Skeletal muscle tissue (tissue), 4 donors: ENCODE measurements around the gene MRPL20. TPM values are rescaled to one million over a fixed set of nuclear protein-coding genes. Genes with fewer than 3 reads are reported as not detected.
"Not testable (repeated sequence)": the region's sequence is repeated elsewhere in the genome, so short reads cannot be mapped to it uniquely, and the experiment has no call there.

Experiments used
- H3K27ac ChIP-seq: one replicate; pipeline ENCODE4 v1.7.0; 2013; ENCODE audit warnings: mild to moderate bottlenecking, low read depth, low read length, inconsistent platforms
- H3K27me3 ChIP-seq, 3 donors: one replicate each; pipeline ENCODE4 v1.7.0; 2013; ENCODE audit warnings: low read length in 3 of 3; ENCODE audit not compliant: control insufficient read depth in 3 of 3, insufficient read depth in 3 of 3
- H3K36me3 ChIP-seq, 3 donors: one replicate each; pipeline ENCODE4 v1.7.0; 2013; ENCODE audit warnings: low read length in 3 of 3; ENCODE audit not compliant: control insufficient read depth in 3 of 3, insufficient read depth in 3 of 3
- H3K4me1 ChIP-seq, 3 donors: one replicate each; pipeline ENCODE4 v1.7.0; 2013; ENCODE audit warnings: low read length in 3 of 3, mild to moderate bottlenecking in 3 of 3; ENCODE audit not compliant: control insufficient read depth in 3 of 3, insufficient read depth in 3 of 3
- H3K4me3 ChIP-seq, 3 donors: one replicate each; pipeline ENCODE4 v1.7.0; 2013; ENCODE audit warnings: low read length in 3 of 3
- H3K9ac ChIP-seq, 3 donors: one replicate each; pipeline ENCODE4 v1.7.0; 2013; ENCODE audit warnings: low read length in 3 of 3, mild to moderate bottlenecking in 3 of 3, moderate library complexity in 2 of 3, low read depth in 1 of 3
- H3K9me3 ChIP-seq, 3 donors: one replicate each; pipeline ENCODE4 v1.7.0; 2013; ENCODE audit warnings: low read length in 3 of 3; ENCODE audit not compliant: control insufficient read depth in 3 of 3
- total RNA-seq: library from RNA; depleted of rRNA; stranded (reverse); fragments of >200 nt; gene quantifications from one replicate; pipeline ENCODE4 v1.2.3, GENCODE V29; 2014
- donor health status: Osteomylitis.

Gene MRPL20
- total RNA-seq, 1 donor from 2014 or later = 75.7 TPM

GRCh38 chr1:1419813-1420653, 12.9 kb upstream of the MRPL20 start:
- H3K4me3 ChIP-seq = peak overlapping the region; percentile 23 to 52 (median 51)
- peaks cover 0 to 10% (median 0%) of the 10 kb centered on the region in 3 donors for H3K27me3 ChIP-seq
- H3K36me3 ChIP-seq = no peaks in the 10 kb centered on the region
- peak overlapping the region in 2 of 3 donors; percentile 68 to 74 for H3K9ac ChIP-seq
- peaks cover 0 to 5% (median 2%) of the 10 kb centered on the region in 3 donors for H3K4me1 ChIP-seq
- no peaks in the 10 kb centered on the region for H3K9me3 ChIP-seq
- H3K27ac ChIP-seq = no peak overlapping the region

- peak overlapping the region in 2 of 3 donors; percentile 68 to 74 for H3K9ac ChIP-seq
- peak overlapping the region; percentile 23 to 52 (median 51) for H3K4me3 ChIP-seq
- no peak overlapping the region for H3K27ac ChIP-seq
- no peaks in the 10 kb centered on the region for H3K36me3 ChIP-seq
- H3K9me3 ChIP-seq = no peaks in the 10 kb centered on the region
- peaks cover 0 to 10% (median 0%) of the 10 kb centered on the region in 3 donors for H3K27me3 ChIP-seq
- peaks cover 0 to 5% (median 2%) of the 10 kb centered on the region in 3 donors for H3K4me1 ChIP-seq
Measured at GRCh38 chr1:1419363-1419812, 12.3 kb upstream of the MRPL20 start.

DNA sequence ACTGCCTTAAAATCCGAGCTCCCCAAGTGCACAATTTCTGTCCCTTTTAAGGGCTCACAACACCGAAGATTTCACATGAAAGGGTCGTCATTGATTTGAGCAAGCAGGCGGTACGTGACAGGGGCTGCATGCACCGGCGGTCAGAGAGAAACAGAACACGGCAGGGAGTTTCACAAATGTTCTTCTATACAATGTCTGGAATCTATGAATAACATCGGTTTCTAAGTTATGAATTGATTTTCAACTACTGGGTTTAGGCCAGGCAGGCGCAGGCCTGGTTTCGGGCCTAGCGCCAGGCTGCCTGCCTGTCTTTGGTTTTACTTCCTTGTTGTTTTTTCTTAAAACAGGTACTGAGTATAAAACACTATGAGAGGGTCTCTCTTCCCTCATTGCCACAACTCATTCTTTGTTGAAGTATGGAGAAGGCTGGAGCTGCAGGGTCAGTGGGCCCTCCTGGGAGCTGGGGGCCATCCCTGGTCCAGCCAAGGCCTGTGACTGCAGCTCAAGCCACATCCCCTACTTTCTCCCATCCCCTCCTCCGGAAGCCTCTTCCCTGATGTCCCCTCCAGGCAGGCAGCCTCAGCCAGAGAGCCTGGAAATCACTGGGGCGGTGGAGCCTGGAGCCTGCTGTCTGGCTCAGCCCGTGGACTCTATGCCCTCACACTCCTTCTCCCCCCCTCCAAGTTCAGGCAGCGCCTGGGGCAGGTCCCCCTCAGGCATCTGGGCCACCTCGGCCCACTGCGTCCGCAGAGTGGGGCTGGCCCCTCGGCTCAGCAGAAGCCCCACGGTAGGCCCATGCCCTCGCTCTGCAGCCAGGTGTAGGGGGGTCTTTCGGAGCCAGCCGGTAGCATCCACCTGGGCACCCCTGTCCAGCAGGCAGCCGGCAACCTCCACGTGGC, 11.6 kb upstream of the MRPL20 start:
- Histone ChIP-seq H3K9ac (peak overlapping the region in 1 of 3 donors; percentile 74), H3K27ac (no peak overlapping the region)

DNA sequence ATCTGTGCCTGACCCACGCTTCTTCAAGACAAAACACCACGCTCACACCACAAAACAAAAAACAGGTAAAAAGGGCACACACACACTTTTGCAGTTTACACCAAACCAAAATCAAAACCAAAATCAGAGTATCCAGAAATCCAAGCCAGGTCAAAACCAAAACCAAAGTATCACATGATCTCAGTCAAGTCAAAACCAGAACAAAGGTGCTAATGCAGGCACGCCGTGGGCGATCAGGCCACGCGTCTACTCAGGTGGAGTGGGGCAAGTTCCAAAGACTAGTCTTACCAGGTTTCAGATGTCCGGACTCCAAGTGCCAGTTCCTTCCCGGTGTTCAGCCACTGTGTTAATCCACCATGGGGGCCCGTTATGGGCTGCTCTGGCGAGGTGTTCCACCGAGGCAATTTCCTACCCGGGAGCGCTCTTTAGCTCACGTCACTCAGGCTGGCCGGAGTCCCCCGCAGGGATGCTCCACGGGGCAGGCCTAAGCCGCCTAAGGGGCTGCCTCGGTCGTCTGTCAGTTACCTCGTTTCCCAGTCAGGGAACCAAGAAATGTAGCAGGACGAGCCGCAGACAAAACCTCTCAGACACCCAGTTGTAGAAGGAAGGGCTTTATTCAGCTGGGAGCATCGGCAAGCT, 10.9 kb upstream of the MRPL20 start:
- H3K36me3 ChIP-seq, H3K27ac ChIP-seq, H3K9ac ChIP-seq, H3K9me3 ChIP-seq, H3K4me3 ChIP-seq, H3K4me1 ChIP-seq: not testable (repeated sequence)
- peaks cover 0 to 10% (median 0%) of the 10 kb centered on the region in 3 donors for H3K27me3 ChIP-seq

More for the DNA sequence above, 11.6 kb upstream of the MRPL20 start:
- Histone ChIP-seq H3K9me3 (no peaks in the 10 kb centered on the region), H3K4me1 (peaks cover 0 to 5% (median 2%) of the 10 kb centered on the region in 3 donors), H3K36me3 (no peaks in the 10 kb centered on the region), H3K4me3 (no peak overlapping the region), H3K27me3 (peaks cover 0 to 10% (median 0%) of the 10 kb centered on the region in 3 donors)

DNA sequence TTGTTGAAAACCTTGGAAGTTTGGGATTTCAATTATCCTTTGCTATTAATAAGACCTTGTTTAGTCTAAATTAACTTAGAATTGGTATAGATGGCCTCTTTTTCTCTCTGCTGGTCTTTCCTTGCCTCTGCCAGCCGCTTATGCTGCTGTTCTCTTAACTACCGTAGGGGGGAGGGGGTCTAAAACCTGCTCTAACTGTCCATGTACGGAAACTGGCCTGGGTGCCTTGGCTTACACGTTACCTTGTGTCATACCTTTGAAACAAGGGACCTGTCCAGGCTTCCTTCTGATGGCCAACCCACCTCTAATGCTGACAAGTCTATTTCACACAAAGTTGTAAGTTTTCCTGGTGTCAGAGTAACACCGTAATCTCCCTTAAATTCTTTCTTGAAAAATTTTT, 10.3 kb upstream of the MRPL20 start:
- H3K27ac ChIP-seq, H3K9ac ChIP-seq, H3K9me3 ChIP-seq, H3K4me3 ChIP-seq, H3K36me3 ChIP-seq, H3K4me1 ChIP-seq: not testable (repeated sequence)
- H3K27me3 ChIP-seq = peaks cover 0 to 10% (median 0%) of the 10 kb centered on the region in 3 donors

GRCh38 chr1:1415751-1416150, 8.7 kb upstream of the MRPL20 start:
- Histone ChIP-seq H3K4me1 (peaks cover 0 to 2% (median 2%) of the 10 kb centered on the region in 3 donors), H3K4me3 (no peak overlapping the region), H3K36me3 (no peaks in the 10 kb centered on the region), H3K27me3 (peaks cover 0 to 2% (median 0%) of the 10 kb centered on the region in 3 donors), H3K9me3 (no peaks in the 10 kb centered on the region), H3K9ac (no peak overlapping the region), H3K27ac (no peak overlapping the region)

- not testable (repeated sequence) for H3K4me3 ChIP-seq, H3K9ac ChIP-seq, H3K27ac ChIP-seq, H3K9me3 ChIP-seq, H3K27me3 ChIP-seq, H3K36me3 ChIP-seq
- peaks cover 3 to 16% (median 9%) of the 10 kb centered on the region in 3 donors for H3K4me1 ChIP-seq
Measured at GRCh38 chr1:1412311-1412902, 5.3 kb upstream of the MRPL20 start.

GRCh38 chr1:1411626-1412025, 4.5 kb upstream of the MRPL20 start:
- peaks cover 0 to 3% (median 0%) of the 10 kb centered on the region in 3 donors for H3K36me3 ChIP-seq

GRCh38 chr1:1410238-1410637, 3.1 kb upstream of the MRPL20 start:
- H3K9ac ChIP-seq, H3K4me3 ChIP-seq, H3K36me3 ChIP-seq: not testable (repeated sequence)

More at GRCh38 chr1:1411626-1412025, 4.5 kb upstream of the MRPL20 start:
- Histone ChIP-seq H3K4me1 (peaks cover 3 to 17% (median 9%) of the 10 kb centered on the region in 3 donors), H3K9ac (no peak overlapping the region), H3K9me3 (no peaks in the 10 kb centered on the region), H3K27ac (no peak overlapping the region), H3K4me3 (no peak overlapping the region), H3K27me3 (no peaks in the 10 kb centered on the region)

More at GRCh38 chr1:1410238-1410637, 3.1 kb upstream of the MRPL20 start:
- not testable (repeated sequence) for H3K27me3 ChIP-seq, H3K9me3 ChIP-seq, H3K27ac ChIP-seq
- peaks cover 16 to 31% (median 23%) of the 10 kb centered on the region in 3 donors for H3K4me1 ChIP-seq
